Hepatocyte (in vitro differentiated cells): Measurements from ENCODE around the gene CYFIP1.

Experiments used
- CTCF ChIP-seq: fragments of 200-600 bp; sonication (generic); IDR thresholded peaks from 2 replicates; pipeline ENCODE4 v1.5.1; 2016; ENCODE audit warnings: antibody characterized with exemption, mild to moderate bottlenecking; ENCODE audit not compliant: poor library complexity
- EZH2 ChIP-seq: fragments of 200-600 bp; sonication (generic); IDR thresholded peaks from 2 replicates; pipeline ENCODE4 v1.6.1; 2016; ENCODE audit warnings: antibody characterized with exemption, mild to moderate bottlenecking, borderline replicate concordance

- TF ChIP-seq CTCF, result no peak
- no peak for TF ChIP-seq EZH2
Observed at GRCh38 chr15:22887157-22887951, 92.8 kb downstream of the CYFIP1 start.
